GM12875 (cell line): Measurements from ENCODE around the gene VAMP4.
"Not testable (repeated sequence)": the region's sequence is repeated elsewhere in the genome, so short reads cannot be mapped to it uniquely, and the experiment has no call there.

Source experiments
- H3K4me3 ChIP-seq: one replicate; pipeline ENCODE4 v1.5.1; 2011; ENCODE audit warnings: low read depth, low read length, control low read depth
- TF ChIP-seq, protein P1 (sequence below): IDR thresholded peaks from 2 replicates; pipeline ENCODE4 v1.5.1; 2011; ENCODE audit warnings: low read depth, mild to moderate bottlenecking, control low read depth, inconsistent platforms, low read length, moderate library complexity, borderline replicate concordance; ENCODE audit not compliant: insufficient read depth

Gene VAMP4

GRCh38 chr1:171663036-171663853 is 78.6 kb downstream of the VAMP4 start:
- no peak overlapping the region for H3K4me3 ChIP-seq
- TF ChIP-seq, protein P1, sequence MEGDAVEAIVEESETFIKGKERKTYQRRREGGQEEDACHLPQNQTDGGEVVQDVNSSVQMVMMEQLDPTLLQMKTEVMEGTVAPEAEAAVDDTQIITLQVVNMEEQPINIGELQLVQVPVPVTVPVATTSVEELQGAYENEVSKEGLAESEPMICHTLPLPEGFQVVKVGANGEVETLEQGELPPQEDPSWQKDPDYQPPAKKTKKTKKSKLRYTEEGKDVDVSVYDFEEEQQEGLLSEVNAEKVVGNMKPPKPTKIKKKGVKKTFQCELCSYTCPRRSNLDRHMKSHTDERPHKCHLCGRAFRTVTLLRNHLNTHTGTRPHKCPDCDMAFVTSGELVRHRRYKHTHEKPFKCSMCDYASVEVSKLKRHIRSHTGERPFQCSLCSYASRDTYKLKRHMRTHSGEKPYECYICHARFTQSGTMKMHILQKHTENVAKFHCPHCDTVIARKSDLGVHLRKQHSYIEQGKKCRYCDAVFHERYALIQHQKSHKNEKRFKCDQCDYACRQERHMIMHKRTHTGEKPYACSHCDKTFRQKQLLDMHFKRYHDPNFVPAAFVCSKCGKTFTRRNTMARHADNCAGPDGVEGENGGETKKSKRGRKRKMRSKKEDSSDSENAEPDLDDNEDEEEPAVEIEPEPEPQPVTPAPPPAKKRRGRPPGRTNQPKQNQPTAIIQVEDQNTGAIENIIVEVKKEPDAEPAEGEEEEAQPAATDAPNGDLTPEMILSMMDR = no peak

DNA sequence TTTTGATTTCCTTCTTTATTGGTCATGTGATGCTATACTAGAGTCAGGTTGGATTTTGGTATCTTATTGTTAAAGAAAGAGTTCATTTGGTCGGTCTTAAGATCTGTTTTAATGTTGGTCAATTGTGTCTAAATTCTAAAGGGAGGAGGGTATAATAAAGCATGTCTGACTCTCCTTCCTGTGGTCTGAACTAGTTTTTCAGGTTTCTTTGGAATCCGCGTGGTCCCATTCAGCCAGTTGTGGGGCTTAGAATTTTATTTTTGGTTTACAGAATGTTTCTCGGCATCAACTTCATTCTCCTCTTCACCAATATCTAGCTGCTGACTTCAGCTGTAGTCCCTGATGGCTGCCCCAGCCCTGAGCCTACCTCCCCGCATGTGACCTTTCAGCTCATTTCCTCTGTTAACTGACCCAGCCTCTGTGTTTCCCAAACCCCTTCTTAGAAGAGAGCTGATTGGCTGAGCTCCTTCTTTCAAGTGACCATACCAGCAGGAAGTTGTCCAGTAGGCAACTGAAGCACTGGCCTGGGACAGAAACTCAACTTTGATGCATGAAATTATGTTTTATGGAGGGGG is 80.7 kb downstream of the VAMP4 start:
- TF ChIP-seq, protein P1 = no peak
- no peak overlapping the region for H3K4me3 ChIP-seq

GRCh38 chr1:171656206-171656605 is 85.7 kb downstream of the VAMP4 start:
- not testable (repeated sequence) for H3K4me3 ChIP-seq

DNA sequence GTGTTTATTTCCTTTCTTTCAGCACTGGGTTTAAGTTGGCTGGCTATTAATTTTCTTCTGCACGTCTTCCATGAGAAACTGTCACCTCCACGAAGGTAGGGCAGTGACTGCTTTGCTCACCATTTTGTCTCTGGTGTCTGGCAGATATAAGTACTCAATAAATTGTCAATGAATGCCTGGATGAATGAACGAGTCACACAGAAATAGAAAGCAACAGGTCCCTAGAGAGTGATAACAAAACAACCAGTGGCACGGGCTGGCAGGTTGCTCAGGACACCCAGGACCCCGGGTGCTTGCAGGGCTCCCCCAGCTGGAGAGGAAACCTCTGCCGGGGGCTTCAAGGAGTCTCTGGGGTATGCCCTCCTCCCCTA is 86.1 kb downstream of the VAMP4 start:
- H3K4me3 ChIP-seq = no peak overlapping the region
- TF ChIP-seq, protein P1 = no peak

DNA sequence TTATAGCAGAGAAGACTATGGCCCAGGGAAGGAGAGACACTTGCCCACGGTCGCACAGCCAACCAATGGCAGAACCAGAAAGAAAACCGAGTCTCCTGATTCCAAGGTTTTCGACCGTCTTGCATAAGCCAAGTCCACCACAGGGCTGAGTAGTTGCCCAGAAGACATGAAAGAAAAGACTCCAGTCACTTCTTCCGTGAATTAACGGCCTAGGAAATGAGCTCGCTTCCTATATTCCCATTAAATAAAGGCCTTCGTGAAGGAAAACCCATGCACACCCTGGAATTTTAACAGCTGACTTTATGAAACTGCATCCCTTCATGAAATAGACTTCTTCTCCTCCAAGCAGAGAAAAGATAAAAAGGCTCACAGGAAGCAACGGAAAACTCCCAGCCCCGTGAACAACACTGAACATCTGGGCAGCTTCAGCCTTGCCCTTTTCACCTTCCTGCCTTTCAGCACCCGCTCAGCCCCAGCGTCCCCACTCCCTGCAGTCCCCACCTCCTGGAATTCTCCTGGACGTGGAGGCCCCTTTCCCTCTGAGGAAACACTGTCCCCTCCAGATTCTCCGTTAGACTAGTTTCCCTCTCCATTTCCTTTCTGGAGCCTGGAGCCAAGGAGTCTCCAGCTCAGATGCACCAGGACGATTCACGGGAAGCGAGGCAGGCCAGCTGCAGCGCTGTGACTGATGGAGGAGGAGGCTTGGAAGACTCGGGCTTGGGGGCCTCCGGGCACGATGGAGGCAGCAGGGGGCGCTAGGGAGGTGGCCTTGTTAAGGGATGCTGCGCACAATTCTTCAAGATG is 86.7 kb downstream of the VAMP4 start:
- TF ChIP-seq, protein P1 = peak; percentile 94
- no peak overlapping the region for H3K4me3 ChIP-seq

GRCh38 chr1:171654201-171654941 is 87.5 kb downstream of the VAMP4 start:
- TF ChIP-seq, protein P1 = no peak
- H3K4me3 ChIP-seq = no peak overlapping the region

DNA sequence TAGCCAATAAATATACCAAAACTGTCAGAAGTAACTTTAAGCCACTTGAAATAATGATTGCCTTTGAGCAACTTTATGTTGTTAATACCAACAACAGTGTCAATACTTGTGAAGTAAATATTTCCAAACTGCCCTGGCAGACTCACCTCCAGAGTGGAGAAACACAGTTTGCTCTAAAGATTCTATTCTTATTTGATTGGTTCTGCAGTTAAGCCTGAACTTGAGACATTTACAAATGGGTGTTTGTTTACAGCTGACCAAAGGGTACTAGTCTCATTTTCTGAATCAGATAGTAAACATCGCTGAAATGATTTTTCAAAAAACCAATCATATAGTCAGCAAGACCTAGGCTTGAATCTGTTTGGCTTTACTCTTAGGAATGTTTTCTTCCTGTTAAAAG is 88.1 kb downstream of the VAMP4 start:
- TF ChIP-seq, protein P1 = no peak

More for the DNA sequence above, 88.1 kb downstream of the VAMP4 start:
- H3K4me3 ChIP-seq = no peak overlapping the region
